Mesodermal cell (in vitro differentiated cells): ENCODE data around the gene JARID2.

Experiments
- H3K27ac ChIP-seq: 2 replicates; pipeline ENCODE4 v1.7.0; 2013; ENCODE audit warnings: mild to moderate bottlenecking, low read depth, low read length, moderate library complexity; ENCODE audit not compliant: severe bottlenecking
- H3K36me3 ChIP-seq: 2 replicates; pipeline ENCODE4 v1.7.1; 2013; ENCODE audit warnings: mild to moderate bottlenecking, low read length, moderate library complexity; ENCODE audit not compliant: control insufficient read depth, insufficient read depth
- H3K4me1 ChIP-seq: one replicate; pipeline ENCODE4 v1.7.1; 2013; ENCODE audit warnings: mild to moderate bottlenecking, low read length; ENCODE audit not compliant: insufficient read depth, control insufficient read depth, poor library complexity, severe bottlenecking
- H3K4me3 ChIP-seq: 2 replicates; pipeline ENCODE4 v1.7.0; 2013; ENCODE audit warnings: low read length, control low read depth, mild to moderate bottlenecking; ENCODE audit not compliant: insufficient read depth, poor library complexity, severe bottlenecking; ENCODE audit errors: extremely low read depth
- H3K9me3 ChIP-seq: 2 replicates; pipeline ENCODE4 v1.7.1; 2013; ENCODE audit warnings: mild to moderate bottlenecking, low read length, moderate library complexity; ENCODE audit not compliant: control insufficient read depth
- WGBS, 2 experiments: methylation state at CpG; one replicate each; pipeline ENCODE4 v1.1.5; 2013; ENCODE audit warnings: missing lambda C conversion rate in 2 of 2; ENCODE audit not compliant: insufficient coverage in 2 of 2; 5-methylcytosine and 5-hydroxymethylcytosine counted together

Gene JARID2

DNA sequence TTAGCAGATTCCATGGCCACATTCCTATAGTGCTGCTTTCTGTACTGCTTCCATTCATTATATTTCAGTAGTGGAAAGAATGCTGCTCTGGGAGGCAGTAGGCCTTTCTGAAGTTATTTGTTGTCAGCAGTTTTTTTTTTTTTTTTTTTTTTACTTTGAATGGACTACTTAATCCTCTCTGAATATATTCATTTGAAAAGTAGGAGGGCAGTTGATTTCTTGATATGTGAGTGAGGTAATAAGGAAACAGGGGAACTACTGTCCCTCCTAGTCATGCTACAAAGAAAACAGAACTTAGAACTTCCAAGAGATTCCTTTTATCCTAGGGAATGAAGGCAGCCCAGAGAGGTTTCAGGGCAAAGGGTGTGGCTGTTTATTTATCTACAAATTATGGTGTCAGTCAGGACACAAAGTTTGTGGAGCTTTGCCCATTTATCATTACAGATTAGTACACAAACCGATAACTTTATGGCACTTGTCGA, 155.9 kb downstream of the JARID2 start:
- Histone ChIP-seq H3K9me3 (no peaks in the 10 kb centered on the region), H3K36me3 (no peaks in the 10 kb centered on the region), H3K4me1 (peaks cover 49% of the 10 kb centered on the region), H3K27ac (peak overlapping the region; percentile 55), H3K4me3 (no peak overlapping the region)
- WGBS, 2 experiments: 95% methylated on average over 2 of the region's 2 CpGs; no CpG with 5 or more reads in 1 of the 2 experiments

DNA sequence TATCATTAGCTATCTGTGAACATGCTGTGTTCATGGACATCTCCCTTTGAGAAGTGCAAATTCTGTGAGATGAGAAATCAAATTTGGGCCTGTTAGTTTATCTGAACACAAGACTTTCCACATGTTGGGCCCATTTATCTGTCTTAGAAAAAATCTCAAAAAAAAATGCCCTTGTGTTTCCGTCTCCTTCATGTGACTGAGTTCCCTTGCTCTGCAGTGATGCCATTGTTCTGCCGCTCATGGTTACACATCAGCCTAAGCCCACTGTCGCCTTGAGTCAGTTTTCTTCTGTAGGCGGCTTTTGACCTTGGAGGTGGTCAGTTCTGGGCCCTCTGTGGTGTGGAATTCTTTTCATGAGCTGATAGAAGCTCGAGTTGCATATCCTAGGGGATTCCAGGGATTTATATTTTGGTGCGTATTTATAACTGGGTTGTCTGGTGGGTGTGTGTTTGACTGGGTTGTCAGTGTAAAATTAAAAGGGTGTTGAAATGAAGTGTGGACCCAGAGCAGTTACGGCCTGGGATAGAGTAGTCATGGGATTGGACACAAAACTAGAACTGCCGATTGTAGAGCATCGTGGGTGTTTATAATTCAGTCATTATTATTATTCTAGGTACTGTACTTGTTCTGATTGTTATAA, 156.7 kb downstream of the JARID2 start:
- 79 to 92% methylated on average over 4 to 6 of the region's 9 CpGs for WGBS, 2 experiments
- no peaks in the 10 kb centered on the region for H3K36me3 ChIP-seq
- peaks cover 49% of the 10 kb centered on the region for H3K4me1 ChIP-seq
- H3K9me3 ChIP-seq: no peaks in the 10 kb centered on the region
- H3K27ac ChIP-seq: peak overlapping the region; percentile 55
- H3K4me3 ChIP-seq: no peak overlapping the region

DNA sequence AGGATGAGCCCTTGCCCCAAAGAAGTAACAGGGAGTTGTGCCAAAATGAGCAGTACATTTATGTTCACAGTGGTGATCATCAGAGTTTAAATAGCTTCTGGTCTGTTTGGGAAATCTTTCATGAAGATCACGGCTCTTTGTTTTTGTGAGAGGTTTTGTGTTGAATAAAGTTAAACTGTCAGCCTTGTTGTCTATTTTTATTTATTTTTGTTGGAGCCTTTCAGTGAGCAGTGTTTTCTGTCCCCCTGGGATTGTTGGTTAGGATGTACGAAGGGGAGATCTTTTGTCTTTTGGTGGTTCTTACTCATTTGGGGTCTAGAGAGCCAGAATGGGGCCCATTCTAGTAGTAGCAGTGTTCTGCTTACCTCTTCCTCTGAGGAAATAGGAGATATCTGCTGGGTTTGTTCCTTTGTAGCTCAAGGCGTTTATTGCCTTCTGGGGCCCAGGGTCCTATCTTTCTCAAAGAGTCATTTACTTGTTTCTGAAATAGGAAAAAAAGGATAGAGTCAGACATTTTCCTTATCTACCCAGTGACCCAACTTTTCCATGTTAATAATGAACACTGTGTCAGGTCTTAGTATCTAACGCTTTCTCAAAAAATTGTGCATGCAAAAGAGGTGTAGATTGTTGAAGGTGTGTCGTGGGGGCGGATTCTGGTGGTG, 157.4 kb downstream of the JARID2 start:
- no peak overlapping the region for H3K4me3 ChIP-seq
- H3K36me3 ChIP-seq: no peaks in the 10 kb centered on the region
- WGBS, 2 experiments: 78 to 85% methylated on average over 2 to 4 of the region's 6 CpGs
- H3K27ac ChIP-seq: peak overlapping the region; percentile 1
- no peaks in the 10 kb centered on the region for H3K9me3 ChIP-seq
- H3K4me1 ChIP-seq: peaks cover 49% of the 10 kb centered on the region

DNA sequence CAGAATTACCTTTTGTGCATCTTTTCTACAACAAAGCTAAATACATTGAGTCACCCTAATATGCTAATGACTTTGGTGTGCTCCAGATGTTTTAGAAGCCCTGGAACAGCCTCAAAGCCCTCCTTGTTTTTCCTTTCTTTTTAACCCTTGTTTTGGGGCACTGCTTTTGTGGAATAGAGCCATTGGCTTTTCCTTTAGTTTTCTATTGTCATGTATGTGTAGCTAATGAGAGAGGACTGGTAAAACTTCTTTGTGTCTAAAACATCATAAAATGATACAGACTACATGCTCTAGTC, 158.8 kb downstream of the JARID2 start:
- Histone ChIP-seq H3K4me1 (peaks cover 62% of the 10 kb centered on the region), H3K9me3 (no peaks in the 10 kb centered on the region), H3K4me3 (no peak overlapping the region), H3K36me3 (no peaks in the 10 kb centered on the region), H3K27ac (no peak overlapping the region)

DNA sequence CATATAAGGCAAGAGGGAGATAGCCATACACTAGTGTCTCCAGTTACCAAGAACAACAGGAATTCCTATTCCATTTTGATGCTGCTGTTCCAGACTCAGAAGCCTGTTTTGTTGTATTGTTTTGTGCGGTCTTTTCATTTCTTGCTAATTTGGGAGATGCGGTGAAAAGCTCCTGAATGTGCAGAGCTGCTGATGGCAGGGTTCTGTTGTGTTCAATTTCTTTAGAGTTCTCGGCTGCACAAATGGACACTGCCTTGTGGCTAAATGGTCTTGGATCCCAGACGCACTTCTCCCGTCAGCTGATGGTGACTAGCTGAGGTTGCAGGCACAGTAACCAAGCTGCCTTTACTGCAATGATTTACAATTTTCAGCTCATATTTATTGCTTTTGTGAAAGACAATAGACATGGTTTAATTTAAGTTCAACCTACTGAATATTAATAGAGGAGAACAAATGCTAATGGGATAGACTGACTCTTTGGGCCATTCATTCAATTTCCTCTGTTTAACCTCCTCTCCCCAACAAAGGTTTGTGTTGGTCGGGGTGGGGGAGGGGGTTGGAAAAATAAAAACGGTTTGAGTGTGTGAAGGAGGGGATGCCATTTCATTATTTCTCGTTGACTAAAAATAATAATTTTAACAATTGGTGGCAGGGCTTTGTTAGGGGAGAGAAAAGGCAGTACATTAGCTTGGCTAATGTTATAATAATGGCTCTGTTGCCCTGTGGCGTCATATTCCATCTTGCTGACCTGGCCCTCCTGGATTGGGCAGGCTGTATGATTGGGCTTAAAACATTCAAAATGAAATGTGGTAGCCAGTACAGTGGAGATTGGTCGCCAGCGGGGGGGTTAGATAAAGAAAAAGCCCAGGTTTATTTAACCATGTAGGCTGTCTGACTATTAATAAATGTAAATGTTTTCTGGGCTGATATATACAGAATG, 159.5 kb downstream of the JARID2 start:
- H3K4me3 ChIP-seq: no peak overlapping the region
- H3K27ac ChIP-seq: no peak overlapping the region
- no peaks in the 10 kb centered on the region for H3K36me3 ChIP-seq
- WGBS, 2 experiments: 94 to 95% methylated on average over 5 to 7 of the region's 11 CpGs
- peaks cover 65% of the 10 kb centered on the region for H3K4me1 ChIP-seq
- no peaks in the 10 kb centered on the region for H3K9me3 ChIP-seq

DNA sequence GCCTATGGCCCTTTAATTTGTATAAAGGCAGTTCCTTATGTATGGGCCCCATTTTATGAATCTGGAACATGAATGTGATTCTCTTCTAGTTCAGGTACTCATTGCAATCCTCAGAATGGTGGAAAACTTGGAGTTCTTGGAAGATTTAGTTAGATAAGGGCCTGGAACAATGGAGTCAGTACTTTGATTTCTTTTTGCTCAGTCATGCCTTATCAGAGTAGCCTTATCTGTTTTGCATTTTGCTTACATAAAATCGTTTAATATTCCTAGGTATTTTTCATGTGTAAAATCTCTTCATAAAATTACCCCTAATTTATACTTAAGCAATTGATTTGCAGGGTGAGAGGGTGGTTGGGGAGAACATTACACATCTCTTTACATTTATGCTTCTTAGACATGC, 160.6 kb downstream of the JARID2 start:
- no peak overlapping the region for H3K4me3 ChIP-seq
- H3K4me1 ChIP-seq: peaks cover 54% of the 10 kb centered on the region
- H3K36me3 ChIP-seq: peaks cover 2% of the 10 kb centered on the region
- H3K27ac ChIP-seq: no peak overlapping the region
- H3K9me3 ChIP-seq: no peaks in the 10 kb centered on the region
- WGBS, 2 experiments: no CpG with 5 or more reads among the region's 1 CpG

DNA sequence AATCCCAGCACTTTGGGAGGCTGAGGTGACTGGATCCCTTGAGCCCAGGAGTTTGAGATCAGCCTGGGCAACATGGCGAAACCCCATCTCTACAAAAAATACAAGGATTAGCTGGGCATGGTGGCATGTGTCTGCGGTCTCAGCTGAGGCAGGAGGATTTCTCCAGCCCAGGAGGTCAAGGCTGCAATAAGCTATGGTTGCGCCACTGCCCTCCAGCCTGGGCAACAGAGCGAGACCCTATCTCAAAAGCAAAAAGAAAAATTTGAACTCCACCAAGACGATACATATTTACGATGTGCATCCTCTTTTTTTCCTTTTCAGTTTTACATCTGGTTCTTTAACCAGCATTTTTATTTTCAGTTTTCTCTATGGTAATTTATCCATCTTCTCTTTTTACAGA, 162.1 kb downstream of the JARID2 start:
- H3K4me1 ChIP-seq: peaks cover 39% of the 10 kb centered on the region
- 88 to 94% methylated on average over 4 of the region's 6 CpGs for WGBS, 2 experiments
- peaks cover 12% of the 10 kb centered on the region for H3K36me3 ChIP-seq

DNA sequence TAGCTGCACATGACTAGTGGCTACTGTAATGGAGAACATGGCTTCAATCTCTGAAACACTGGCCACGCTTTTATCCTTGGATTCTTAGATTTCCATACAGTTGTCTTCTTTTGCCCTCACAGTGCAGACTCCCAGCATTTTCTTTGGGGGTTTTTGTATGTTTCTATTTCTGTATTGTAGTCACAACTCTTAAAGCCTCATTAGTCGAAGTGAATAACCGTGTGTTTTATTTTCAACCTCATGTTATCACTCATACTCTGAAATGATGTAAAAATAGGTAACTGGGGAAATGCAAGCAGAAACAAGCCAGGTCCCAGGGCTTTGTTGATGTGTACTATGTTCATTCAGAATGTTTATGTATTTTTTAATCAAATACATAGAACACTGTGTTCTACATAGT, 162.9 kb downstream of the JARID2 start:
- Histone ChIP-seq H3K36me3 (peaks cover 12% of the 10 kb centered on the region), H3K4me1 (peaks cover 38% of the 10 kb centered on the region), H3K4me3 (no peak overlapping the region), H3K9me3 (no peaks in the 10 kb centered on the region), H3K27ac (no peak overlapping the region)
- no CpG with 5 or more reads among the region's 3 CpGs for WGBS, 2 experiments

More for the DNA sequence above, 162.1 kb downstream of the JARID2 start:
- no peaks in the 10 kb centered on the region for H3K9me3 ChIP-seq
- H3K4me3 ChIP-seq: no peak overlapping the region
- H3K27ac ChIP-seq: no peak overlapping the region

DNA sequence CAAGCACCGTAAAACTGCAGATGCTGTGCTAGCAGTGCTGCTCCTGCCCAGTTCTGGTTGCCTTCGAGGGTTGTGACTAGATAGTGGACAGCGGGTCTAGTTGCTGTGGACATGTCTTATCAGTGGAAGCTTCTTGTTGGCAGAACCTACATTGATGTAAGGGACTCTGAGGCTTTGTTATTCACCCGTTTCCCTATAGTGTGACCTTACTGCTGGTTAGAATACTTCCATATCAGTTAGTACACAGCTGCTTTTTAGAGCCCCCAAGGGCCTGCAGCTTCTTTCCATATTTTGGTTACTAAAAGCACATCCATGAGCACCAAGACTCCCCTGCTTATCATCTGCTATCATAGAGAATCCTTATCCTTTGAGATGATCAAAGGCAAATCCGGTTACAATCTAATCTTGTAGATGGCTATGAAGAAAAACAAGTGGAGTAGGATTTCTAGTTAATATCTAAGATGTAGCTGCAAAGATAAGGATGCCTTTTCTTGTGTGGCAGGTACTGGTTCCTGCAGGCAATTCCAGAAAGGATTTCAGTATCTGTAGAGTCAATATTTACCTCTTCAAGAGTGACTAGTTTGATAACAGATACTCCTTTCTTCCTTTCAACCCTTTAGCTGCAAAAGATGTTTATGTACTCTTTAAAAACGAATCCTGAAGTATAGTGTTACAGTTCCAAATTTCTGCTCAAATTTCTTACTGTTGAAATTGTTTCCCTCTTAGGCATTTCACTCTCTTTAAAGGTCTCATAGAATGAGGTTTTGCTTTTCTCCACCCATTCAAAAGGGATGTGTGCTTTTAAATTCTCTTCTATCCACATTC, 163.6 kb downstream of the JARID2 start:
- no peaks in the 10 kb centered on the region for H3K9me3 ChIP-seq
- H3K4me3 ChIP-seq: no peak overlapping the region
- peaks cover 15% of the 10 kb centered on the region for H3K36me3 ChIP-seq
- no peak overlapping the region for H3K27ac ChIP-seq
- H3K4me1 ChIP-seq: peaks cover 40% of the 10 kb centered on the region
- 84 to 87% methylated on average over 4 to 6 of the region's 6 CpGs for WGBS, 2 experiments

DNA sequence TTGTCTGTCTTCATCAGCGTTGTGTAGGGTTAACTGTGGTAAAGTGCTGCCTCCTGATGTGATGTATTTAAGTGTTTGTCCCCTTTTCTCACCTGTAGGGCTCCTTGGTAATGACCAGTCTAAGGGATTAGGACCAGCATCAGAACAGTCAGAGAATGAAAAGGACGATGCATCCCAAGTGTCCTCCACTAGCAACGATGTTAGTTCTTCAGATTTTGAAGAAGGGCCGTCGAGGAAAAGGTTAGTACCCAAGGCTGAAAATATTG, 164.2 kb downstream of the JARID2 start:
- Histone ChIP-seq H3K9me3 (no peaks in the 10 kb centered on the region), H3K36me3 (peaks cover 15% of the 10 kb centered on the region), H3K27ac (no peak overlapping the region), H3K4me1 (peaks cover 36% of the 10 kb centered on the region), H3K4me3 (no peak overlapping the region)
- 81 to 97% methylated on average over 4 of the region's 5 CpGs for WGBS, 2 experiments
